ENCODE measurements around the gene KBTBD2. TPM values are rescaled to one million over a fixed set of nuclear protein-coding genes. Genes with fewer than 3 reads are reported as not detected.
"Not testable (repeated sequence)": the region's sequence is repeated elsewhere in the genome, so short reads cannot be mapped to it uniquely, and the experiment has no call there.

KBTBD2 gene
- total and polyA plus RNA-seq, 5 donors = 12.9 to 23.0 (median 21.7) TPM

- H3K4me3 ChIP-seq (ENCODE audit: low read length); H3K4me1 ChIP-seq (ENCODE audit: control insufficient read depth, insufficient read depth, low read length); intact Hi-C loops (cut with DNase I); H3K27ac ChIP-seq (ENCODE audit: low read length); ATAC-seq; H3K27me3 ChIP-seq (ENCODE audit: control insufficient read depth, insufficient read depth); H3K9me3 ChIP-seq (ENCODE audit: control insufficient read depth, low read length); DNase-seq: not testable (repeated sequence)
- WGBS = 83% methylated on average over 8 of the region's 8 CpGs
Measured at GRCh38 chr7:32878023-32878422, 13.5 kb downstream of the KBTBD2 start.

- no peak for ATAC-seq
- WGBS = 86% methylated on average over 2 of the region's 2 CpGs
- H3K27ac ChIP-seq (ENCODE audit: low read length) = no peak overlapping the region
- H3K4me3 ChIP-seq (ENCODE audit: low read length) = no peak overlapping the region
- intact Hi-C loops (cut with DNase I) = no loop called here
- no peaks in the 10 kb centered on the region for H3K9me3 ChIP-seq (ENCODE audit: control insufficient read depth, low read length)
- no peak for DNase-seq
- H3K4me1 ChIP-seq (ENCODE audit: control insufficient read depth, insufficient read depth, low read length) = no peaks in the 10 kb centered on the region
- H3K27me3 ChIP-seq (ENCODE audit: control insufficient read depth, insufficient read depth) = no peaks in the 10 kb centered on the region
Measured at GRCh38 chr7:32872421-32872820, 19.1 kb downstream of the KBTBD2 start.

GRCh38 chr7:32871624-32872371, 19.8 kb downstream of the KBTBD2 start:
- peak in 1 of 3 donors; percentile 51 for DNase-seq
- Histone ChIP-seq H3K4me1 (ENCODE audit: control insufficient read depth, insufficient read depth, low read length) (no peaks in the 10 kb centered on the region), H3K4me3 (ENCODE audit: low read length) (no peak overlapping the region), H3K9me3 (ENCODE audit: control insufficient read depth, low read length) (no peaks in the 10 kb centered on the region), H3K27ac (ENCODE audit: low read length) (no peak overlapping the region), H3K27me3 (ENCODE audit: control insufficient read depth, insufficient read depth) (no peaks in the 10 kb centered on the region)
- intact Hi-C loops (cut with DNase I) = no loop called here
- peak; percentile 46 to 62 for ATAC-seq
- 77% methylated on average over 4 of the region's 4 CpGs for WGBS

- no peaks in the 10 kb centered on the region for H3K4me1 ChIP-seq (ENCODE audit: control insufficient read depth, insufficient read depth, low read length)
- no peaks in the 10 kb centered on the region for H3K9me3 ChIP-seq (ENCODE audit: control insufficient read depth, low read length)
- no peak overlapping the region for H3K4me3 ChIP-seq (ENCODE audit: low read length)
- H3K27me3 ChIP-seq (ENCODE audit: control insufficient read depth, insufficient read depth) = no peaks in the 10 kb centered on the region
- WGBS = 75% methylated on average over 3 of the region's 3 CpGs
- DNase-seq = no peak
- no peak for ATAC-seq
- no peak overlapping the region for H3K27ac ChIP-seq (ENCODE audit: low read length)
- intact Hi-C loops (cut with DNase I) = no loop called here
Measured at GRCh38 chr7:32870298-32870697, 21.3 kb downstream of the KBTBD2 start.

GRCh38 chr7:32869716-32870115, 21.8 kb downstream of the KBTBD2 start:
- no peak for ATAC-seq
- no peaks in the 10 kb centered on the region for H3K9me3 ChIP-seq (ENCODE audit: control insufficient read depth, low read length)
- no peak overlapping the region for H3K27ac ChIP-seq (ENCODE audit: low read length)
- no peaks in the 10 kb centered on the region for H3K4me1 ChIP-seq (ENCODE audit: control insufficient read depth, insufficient read depth, low read length)
- intact Hi-C loops (cut with DNase I) = no loop called here
- no peak overlapping the region for H3K4me3 ChIP-seq (ENCODE audit: low read length)
- WGBS = 96% methylated on average over 7 of the region's 7 CpGs
- no peaks in the 10 kb centered on the region for H3K27me3 ChIP-seq (ENCODE audit: control insufficient read depth, insufficient read depth)
- no peak for DNase-seq

- Histone ChIP-seq H3K9me3 (ENCODE audit: control insufficient read depth, low read length) (no peaks in the 10 kb centered on the region), H3K27ac (ENCODE audit: low read length) (no peak overlapping the region), H3K27me3 (ENCODE audit: control insufficient read depth, insufficient read depth) (no peaks in the 10 kb centered on the region), H3K4me1 (ENCODE audit: control insufficient read depth, insufficient read depth, low read length) (no peaks in the 10 kb centered on the region), H3K4me3 (ENCODE audit: low read length) (no peak overlapping the region)
- peak in 1 of 2 donors; percentile 43 for ATAC-seq
- intact Hi-C loops (cut with DNase I) = no loop called here
- DNase-seq = peak in 1 of 3 donors; percentile 49
- WGBS = 67% methylated on average over 4 of the region's 4 CpGs
Measured at GRCh38 chr7:32868116-32868515, 23.4 kb downstream of the KBTBD2 start.

- no peaks in the 10 kb centered on the region for H3K9me3 ChIP-seq (ENCODE audit: control insufficient read depth, low read length)
- intact Hi-C loops (cut with DNase I) = no loop called here
- ATAC-seq (peak in 1 of 2 donors; percentile 8), DNase-seq (no peak)
- H3K27me3 ChIP-seq (ENCODE audit: control insufficient read depth, insufficient read depth) = no peaks in the 10 kb centered on the region
- no peak overlapping the region for H3K4me3 ChIP-seq (ENCODE audit: low read length)
- no peaks in the 10 kb centered on the region for H3K4me1 ChIP-seq (ENCODE audit: control insufficient read depth, insufficient read depth, low read length)
- H3K27ac ChIP-seq (ENCODE audit: low read length) = no peak overlapping the region
Measured at GRCh38 chr7:32865448-32866030, 26.0 kb downstream of the KBTBD2 start.

- H3K4me1 ChIP-seq (ENCODE audit: control insufficient read depth, insufficient read depth, low read length); H3K4me3 ChIP-seq (ENCODE audit: low read length); intact Hi-C loops (cut with DNase I); ATAC-seq; H3K9me3 ChIP-seq (ENCODE audit: control insufficient read depth, low read length); H3K27ac ChIP-seq (ENCODE audit: low read length); DNase-seq; H3K27me3 ChIP-seq (ENCODE audit: control insufficient read depth, insufficient read depth): not testable (repeated sequence)
- 98% methylated on average over 1 of the region's 1 CpG for WGBS
Measured at GRCh38 chr7:32863872-32864271, 27.7 kb downstream of the KBTBD2 start.

- H3K4me1 ChIP-seq (ENCODE audit: control insufficient read depth, insufficient read depth, low read length) = no peaks in the 10 kb centered on the region
- no peaks in the 10 kb centered on the region for H3K9me3 ChIP-seq (ENCODE audit: control insufficient read depth, low read length)
- H3K4me3 ChIP-seq (ENCODE audit: low read length) = no peak overlapping the region
- DNase-seq = no peak
- H3K27me3 ChIP-seq (ENCODE audit: control insufficient read depth, insufficient read depth) = no peaks in the 10 kb centered on the region
- intact Hi-C loops (cut with DNase I) = no loop called here
- H3K27ac ChIP-seq (ENCODE audit: low read length) = no peak overlapping the region
- ATAC-seq = no peak
Measured at GRCh38 chr7:32860090-32860489, 31.5 kb downstream of the KBTBD2 start.

GRCh38 chr7:32858648-32859047, 32.9 kb downstream of the KBTBD2 start:
- DNase-seq = no peak
- no peaks in the 10 kb centered on the region for H3K9me3 ChIP-seq (ENCODE audit: control insufficient read depth, low read length)
- H3K27ac ChIP-seq (ENCODE audit: low read length) = no peak overlapping the region
- H3K4me1 ChIP-seq (ENCODE audit: control insufficient read depth, insufficient read depth, low read length) = peaks cover 2% of the 10 kb centered on the region
- no peaks in the 10 kb centered on the region for H3K27me3 ChIP-seq (ENCODE audit: control insufficient read depth, insufficient read depth)
- no peak for ATAC-seq
- no peak overlapping the region for H3K4me3 ChIP-seq (ENCODE audit: low read length)
- intact Hi-C loops (cut with DNase I) = no loop called here
- WGBS = 0% methylated on average over 1 of the region's 1 CpG

GRCh38 chr7:32857063-32857462, 34.5 kb downstream of the KBTBD2 start:
- H3K9me3 ChIP-seq (ENCODE audit: control insufficient read depth, low read length); H3K4me3 ChIP-seq (ENCODE audit: low read length); H3K27me3 ChIP-seq (ENCODE audit: control insufficient read depth, insufficient read depth); intact Hi-C loops (cut with DNase I); H3K27ac ChIP-seq (ENCODE audit: low read length); DNase-seq; H3K4me1 ChIP-seq (ENCODE audit: control insufficient read depth, insufficient read depth, low read length): not testable (repeated sequence)
- peak; percentile 68 to 75 for ATAC-seq
- 50% methylated on average over 5 of the region's 5 CpGs for WGBS
